Measurements from ENCODE around the gene SP7.

GRCh38 chr12:53345486-53346188 is 9.5 kb upstream of the SP7 start:
- peak in 1 of 2 experiments; percentile 76; a peak in 1 of 4 replicates for TF ChIP-seq REST (IDR thresholded peaks at IDR 0.05; ENCODE audit: insufficient read depth in 1 of 2, low read depth in 2 of 2, low read length in 2 of 2)
- TF ChIP-seq POLR2AphosphoS5 (IDR thresholded peaks at IDR 0.05; ENCODE audit: low read depth, low read length) = peak; percentile 59; the same call in 1 of the 2 replicates
- TF ChIP-seq SIN3A (IDR thresholded peaks at IDR 0.05; ENCODE audit: borderline replicate concordance, insufficient read depth, low read length) = no peak
- TF ChIP-seq FOXP2 (optimal IDR thresholded peaks at IDR 0.05; ENCODE audit: borderline replicate concordance, extremely low read depth, extremely low read length, insufficient read depth) = peak; percentile 71
- TF ChIP-seq TAF1 (IDR thresholded peaks at IDR 0.05; ENCODE audit: borderline replicate concordance, insufficient read depth, low read length) = peak; percentile 37; the same call in 1 of the 2 replicates
